Keratinocyte (primary cell): Measurements from ENCODE around the gene SASH1.

Experiments used
- EZH2 ChIP-seq: IDR thresholded peaks from one replicate; pipeline ENCODE4 v1.6.1; 2012; ENCODE audit warnings: inconsistent platforms, mild to moderate bottlenecking, low read length, moderate library complexity
- TF ChIP-seq, protein P1 (sequence below), 3 experiments: IDR thresholded peaks in 1 of 3; conservative IDR thresholded peaks in 1 of 3; optimal IDR thresholded peaks in 1 of 3; 2 replicates in 2 of 3; 3 replicates in 1 of 3; pipeline versions ENCODE3 to v1.5.1; 2011; ENCODE audit warnings: low read length in 3 of 3, mild to moderate bottlenecking in 3 of 3, moderate library complexity in 2 of 3, control low read depth in 1 of 3, inconsistent platforms in 1 of 3; ENCODE audit not compliant: insufficient read depth in 2 of 3; ENCODE audit errors: extremely low read depth in 1 of 3

- TF ChIP-seq, protein P1, sequence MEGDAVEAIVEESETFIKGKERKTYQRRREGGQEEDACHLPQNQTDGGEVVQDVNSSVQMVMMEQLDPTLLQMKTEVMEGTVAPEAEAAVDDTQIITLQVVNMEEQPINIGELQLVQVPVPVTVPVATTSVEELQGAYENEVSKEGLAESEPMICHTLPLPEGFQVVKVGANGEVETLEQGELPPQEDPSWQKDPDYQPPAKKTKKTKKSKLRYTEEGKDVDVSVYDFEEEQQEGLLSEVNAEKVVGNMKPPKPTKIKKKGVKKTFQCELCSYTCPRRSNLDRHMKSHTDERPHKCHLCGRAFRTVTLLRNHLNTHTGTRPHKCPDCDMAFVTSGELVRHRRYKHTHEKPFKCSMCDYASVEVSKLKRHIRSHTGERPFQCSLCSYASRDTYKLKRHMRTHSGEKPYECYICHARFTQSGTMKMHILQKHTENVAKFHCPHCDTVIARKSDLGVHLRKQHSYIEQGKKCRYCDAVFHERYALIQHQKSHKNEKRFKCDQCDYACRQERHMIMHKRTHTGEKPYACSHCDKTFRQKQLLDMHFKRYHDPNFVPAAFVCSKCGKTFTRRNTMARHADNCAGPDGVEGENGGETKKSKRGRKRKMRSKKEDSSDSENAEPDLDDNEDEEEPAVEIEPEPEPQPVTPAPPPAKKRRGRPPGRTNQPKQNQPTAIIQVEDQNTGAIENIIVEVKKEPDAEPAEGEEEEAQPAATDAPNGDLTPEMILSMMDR (optimal IDR thresholded peaks at IDR 0.05 in 1 of 3, IDR thresholded peaks at IDR 0.05 in 1 of 3, conservative IDR thresholded peaks at IDR 0.05 in 1 of 3; ENCODE audit: extremely low read depth in 1 of 3, insufficient read depth in 2 of 3, low read length in 3 of 3), result no peak
- TF ChIP-seq EZH2, result no peak
Observed at GRCh38 chr6:148306286-148306685, 36.4 kb upstream of the SASH1 start.
